ENCODE measurements around the gene DDX10.

The DDX10 gene

DNA sequence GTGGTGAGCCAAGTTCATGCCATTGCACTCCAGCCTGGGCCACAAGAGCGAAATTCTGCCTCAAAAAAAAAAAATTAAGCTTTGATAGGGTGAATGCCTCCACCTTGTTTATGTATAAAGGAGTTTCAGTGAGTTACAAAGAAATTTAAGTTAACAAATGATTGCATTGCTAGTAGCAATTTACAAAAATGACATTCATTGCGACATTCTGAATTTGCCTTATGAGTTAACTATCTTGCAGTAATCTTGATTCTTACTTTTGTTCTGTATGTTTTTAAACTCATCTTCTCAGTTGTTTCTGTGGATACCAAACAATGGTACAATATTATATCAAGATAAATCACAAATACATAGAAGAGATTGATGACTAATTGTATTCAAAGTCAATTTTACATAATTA lies 207.0 kb downstream of the DDX10 start:
- H2BK120ac ChIP-seq (ENCODE audit: insufficient read depth, low read length, poor library complexity) = no peak overlapping the region
- H4K8ac ChIP-seq (ENCODE audit: low read depth, low read length) = no peak overlapping the region
- no peak overlapping the region for H3K14ac ChIP-seq (ENCODE audit: low read length)
- no peak overlapping the region for H3K4me2 ChIP-seq (ENCODE audit: low read length)
- H3K4ac ChIP-seq (ENCODE audit: low read depth, low read length) = no peak overlapping the region
- H2AK5ac ChIP-seq (ENCODE audit: low read length) = no peak overlapping the region
- H3K23ac ChIP-seq (ENCODE audit: low read length) = no peak overlapping the region
- no peak overlapping the region for H3K9ac ChIP-seq (ENCODE audit: low read length)
- no peaks in the 10 kb centered on the region for H3K9me3 ChIP-seq (ENCODE audit: insufficient read depth, low read depth, low read length)
- H2BK12ac ChIP-seq (ENCODE audit: low read length) = no peak overlapping the region
- no peaks in the 10 kb centered on the region for H3K27me3 ChIP-seq (ENCODE audit: insufficient read depth, low read length)
- H3K79me2 ChIP-seq (ENCODE audit: control insufficient read depth, insufficient read depth, low read length, poor library complexity) = no peaks in the 10 kb centered on the region
- no peak overlapping the region for H3K18ac ChIP-seq (ENCODE audit: low read length)
- no peak for DNase-seq
- no peak overlapping the region for H2BK5ac ChIP-seq (ENCODE audit: low read depth, low read length, poor library complexity)
- no peak overlapping the region for H4K12ac ChIP-seq (ENCODE audit: low read depth, low read length)
- no CpG with 5 or more reads among the region's 2 CpGs for WGBS (ENCODE audit: extremely low coverage, insufficient coverage, insufficient read length)
- H3K36me3 ChIP-seq (ENCODE audit: control insufficient read depth in 1 of 2, insufficient read depth in 2 of 2, low read length in 2 of 2) = no peaks in the 10 kb centered on the region
- H3K27ac ChIP-seq (ENCODE audit: low read depth, low read length) = no peak overlapping the region
- H3K4me3 ChIP-seq (ENCODE audit: low read depth, low read length) = no peak overlapping the region
- no peaks in the 10 kb centered on the region for H3K79me1 ChIP-seq (ENCODE audit: low read length)
- H2AFZ ChIP-seq (ENCODE audit: insufficient read depth, low read length, poor library complexity) = no peak overlapping the region
- H3K4me1 ChIP-seq (ENCODE audit: control insufficient read depth in 1 of 2, insufficient read depth in 2 of 2, low read length in 2 of 2) = no peaks in the 10 kb centered on the region
- no peak overlapping the region for H4K91ac ChIP-seq (ENCODE audit: low read depth, low read length)

DNA sequence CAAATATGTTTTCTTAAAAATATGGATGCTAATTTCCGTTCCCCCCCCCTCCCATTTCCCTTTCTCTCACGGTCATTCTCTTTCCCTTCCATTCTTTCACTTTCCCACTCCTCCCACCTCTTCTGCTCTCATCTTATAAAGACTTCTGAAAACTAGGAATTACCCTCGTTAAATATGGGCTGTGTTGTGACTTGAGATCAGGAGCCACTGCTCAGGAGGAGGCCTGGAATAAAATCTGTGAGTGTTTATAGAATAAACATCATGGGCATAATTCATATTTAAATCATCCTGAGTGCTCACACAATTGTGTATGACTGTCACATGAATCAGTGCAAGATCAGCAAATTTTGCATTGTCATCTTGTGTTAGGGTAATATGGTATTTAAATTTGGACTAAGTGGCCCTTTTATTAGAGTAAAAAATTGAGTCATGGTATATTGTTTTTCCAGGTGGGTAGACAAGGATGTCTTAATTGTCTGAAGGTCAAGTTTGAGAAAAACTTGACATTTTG lies 208.0 kb downstream of the DDX10 start:
- H3K36me3 ChIP-seq (ENCODE audit: control insufficient read depth in 1 of 2, insufficient read depth in 2 of 2, low read length in 2 of 2) = no peaks in the 10 kb centered on the region
- DNase-seq = no peak
- no peak overlapping the region for H3K18ac ChIP-seq (ENCODE audit: low read length)
- H4K12ac ChIP-seq (ENCODE audit: low read depth, low read length) = no peak overlapping the region
- no peaks in the 10 kb centered on the region for H3K79me1 ChIP-seq (ENCODE audit: low read length)
- H3K4me1 ChIP-seq (ENCODE audit: control insufficient read depth in 1 of 2, insufficient read depth in 2 of 2, low read length in 2 of 2) = no peaks in the 10 kb centered on the region
- no peak overlapping the region for H3K9ac ChIP-seq (ENCODE audit: low read length)
- H3K79me2 ChIP-seq (ENCODE audit: control insufficient read depth, insufficient read depth, low read length, poor library complexity) = no peaks in the 10 kb centered on the region
- H3K4me3 ChIP-seq (ENCODE audit: low read depth, low read length) = no peak overlapping the region
- 100% methylated on average over 1 of the region's 3 CpGs for WGBS (ENCODE audit: extremely low coverage, insufficient coverage, insufficient read length)
- H2AFZ ChIP-seq (ENCODE audit: insufficient read depth, low read length, poor library complexity) = no peak overlapping the region
- no peaks in the 10 kb centered on the region for H3K9me3 ChIP-seq (ENCODE audit: insufficient read depth, low read depth, low read length)
- H3K4ac ChIP-seq (ENCODE audit: low read depth, low read length) = no peak overlapping the region
- H4K8ac ChIP-seq (ENCODE audit: low read depth, low read length) = no peak overlapping the region
- H3K14ac ChIP-seq (ENCODE audit: low read length) = no peak overlapping the region
- H3K27me3 ChIP-seq (ENCODE audit: insufficient read depth, low read length) = no peaks in the 10 kb centered on the region
- H2BK120ac ChIP-seq (ENCODE audit: insufficient read depth, low read length, poor library complexity) = no peak overlapping the region
- no peak overlapping the region for H3K27ac ChIP-seq (ENCODE audit: low read depth, low read length)
- no peak overlapping the region for H2AK5ac ChIP-seq (ENCODE audit: low read length)
- H3K23ac ChIP-seq (ENCODE audit: low read length) = no peak overlapping the region
- no peak overlapping the region for H2BK5ac ChIP-seq (ENCODE audit: low read depth, low read length, poor library complexity)
- no peak overlapping the region for H3K4me2 ChIP-seq (ENCODE audit: low read length)
- no peak overlapping the region for H2BK12ac ChIP-seq (ENCODE audit: low read length)
- H4K91ac ChIP-seq (ENCODE audit: low read depth, low read length) = no peak overlapping the region

DNA sequence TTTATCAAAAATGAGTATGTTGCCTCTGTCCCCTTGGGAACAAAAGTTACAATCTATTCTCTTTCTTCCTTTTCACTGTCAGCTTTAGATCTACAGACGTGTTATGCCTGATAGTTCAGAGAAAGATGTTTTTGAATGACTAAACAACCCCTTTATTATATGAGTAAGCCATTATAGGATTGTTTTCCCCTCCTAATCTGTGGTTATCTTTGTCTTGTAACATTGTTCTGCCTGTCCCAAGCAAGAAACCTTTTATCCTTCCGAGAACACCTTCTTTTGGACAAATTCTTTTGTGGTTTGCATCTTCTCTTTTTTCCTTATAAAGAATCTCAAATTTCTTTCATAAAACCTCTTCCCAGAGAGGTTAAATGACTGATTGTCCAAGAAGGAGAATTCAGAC lies 208.4 kb downstream of the DDX10 start:
- H3K14ac ChIP-seq (ENCODE audit: low read length) = no peak overlapping the region
- no peaks in the 10 kb centered on the region for H3K9me3 ChIP-seq (ENCODE audit: insufficient read depth, low read depth, low read length)
- H3K4ac ChIP-seq (ENCODE audit: low read depth, low read length) = no peak overlapping the region
- H2BK12ac ChIP-seq (ENCODE audit: low read length) = no peak overlapping the region
- H3K4me1 ChIP-seq (ENCODE audit: control insufficient read depth in 1 of 2, insufficient read depth in 2 of 2, low read length in 2 of 2) = no peaks in the 10 kb centered on the region
- H3K4me2 ChIP-seq (ENCODE audit: low read length) = no peak overlapping the region
- H3K27ac ChIP-seq (ENCODE audit: low read depth, low read length) = no peak overlapping the region
- H3K9ac ChIP-seq (ENCODE audit: low read length) = no peak overlapping the region
- no peaks in the 10 kb centered on the region for H3K27me3 ChIP-seq (ENCODE audit: insufficient read depth, low read length)
- H2BK120ac ChIP-seq (ENCODE audit: insufficient read depth, low read length, poor library complexity) = no peak overlapping the region
- H3K79me1 ChIP-seq (ENCODE audit: low read length) = no peaks in the 10 kb centered on the region
- no peak overlapping the region for H3K23ac ChIP-seq (ENCODE audit: low read length)
- H3K36me3 ChIP-seq (ENCODE audit: control insufficient read depth in 1 of 2, insufficient read depth in 2 of 2, low read length in 2 of 2) = no peaks in the 10 kb centered on the region
- DNase-seq = no peak
- no peak overlapping the region for H4K8ac ChIP-seq (ENCODE audit: low read depth, low read length)
- no peak overlapping the region for H2BK5ac ChIP-seq (ENCODE audit: low read depth, low read length, poor library complexity)
- H2AFZ ChIP-seq (ENCODE audit: insufficient read depth, low read length, poor library complexity) = no peak overlapping the region
- no peaks in the 10 kb centered on the region for H3K79me2 ChIP-seq (ENCODE audit: control insufficient read depth, insufficient read depth, low read length, poor library complexity)
- H4K91ac ChIP-seq (ENCODE audit: low read depth, low read length) = no peak overlapping the region
- H3K18ac ChIP-seq (ENCODE audit: low read length) = no peak overlapping the region
- WGBS (ENCODE audit: extremely low coverage, insufficient coverage, insufficient read length) = no CpG with 5 or more reads among the region's 2 CpGs
- no peak overlapping the region for H2AK5ac ChIP-seq (ENCODE audit: low read length)
- no peak overlapping the region for H4K12ac ChIP-seq (ENCODE audit: low read depth, low read length)
- H3K4me3 ChIP-seq (ENCODE audit: low read depth, low read length) = no peak overlapping the region

DNA sequence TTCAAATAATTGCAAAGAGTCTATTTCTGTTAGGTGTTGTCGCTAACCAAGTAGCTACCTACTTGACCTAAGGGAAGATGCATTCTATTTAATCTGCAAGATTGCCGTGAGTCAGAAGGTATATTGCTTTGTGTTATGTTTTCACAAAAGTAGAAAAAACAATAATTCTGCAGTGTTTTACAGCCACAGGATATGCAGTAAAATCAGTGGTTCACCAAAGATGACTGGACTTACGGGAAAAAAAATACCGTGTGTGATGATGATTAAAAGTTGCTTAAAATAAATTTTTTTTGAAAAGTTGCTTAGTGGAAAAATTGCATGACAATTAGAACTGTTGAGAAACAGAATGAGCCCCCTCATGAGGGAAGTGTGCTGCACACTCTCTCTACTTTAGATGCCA lies 209.1 kb downstream of the DDX10 start:
- Histone ChIP-seq H3K9ac (ENCODE audit: low read length) (no peak overlapping the region), H2BK5ac (ENCODE audit: low read depth, low read length, poor library complexity) (no peak overlapping the region), H3K18ac (ENCODE audit: low read length) (no peak overlapping the region), H3K23ac (ENCODE audit: low read length) (no peak overlapping the region), H3K4me2 (ENCODE audit: low read length) (no peak overlapping the region), H2AFZ (ENCODE audit: insufficient read depth, low read length, poor library complexity) (no peak overlapping the region), H4K91ac (ENCODE audit: low read depth, low read length) (no peak overlapping the region), H3K79me1 (ENCODE audit: low read length) (no peaks in the 10 kb centered on the region), H2BK12ac (ENCODE audit: low read length) (no peak overlapping the region), H3K4ac (ENCODE audit: low read depth, low read length) (no peak overlapping the region), H3K14ac (ENCODE audit: low read length) (no peak overlapping the region), H3K4me1 (ENCODE audit: control insufficient read depth in 1 of 2, insufficient read depth in 2 of 2, low read length in 2 of 2) (no peaks in the 10 kb centered on the region), H2AK5ac (ENCODE audit: low read length) (no peak overlapping the region), H3K4me3 (ENCODE audit: low read depth, low read length) (no peak overlapping the region), H3K36me3 (ENCODE audit: control insufficient read depth in 1 of 2, insufficient read depth in 2 of 2, low read length in 2 of 2) (no peaks in the 10 kb centered on the region), H4K8ac (ENCODE audit: low read depth, low read length) (no peak overlapping the region), H3K27me3 (ENCODE audit: insufficient read depth, low read length) (no peaks in the 10 kb centered on the region), H3K9me3 (ENCODE audit: insufficient read depth, low read depth, low read length) (no peaks in the 10 kb centered on the region), H4K12ac (ENCODE audit: low read depth, low read length) (no peak overlapping the region), H2BK120ac (ENCODE audit: insufficient read depth, low read length, poor library complexity) (no peak overlapping the region), H3K79me2 (ENCODE audit: control insufficient read depth, insufficient read depth, low read length, poor library complexity) (no peaks in the 10 kb centered on the region), H3K27ac (ENCODE audit: low read depth, low read length) (no peak overlapping the region)
- WGBS (ENCODE audit: extremely low coverage, insufficient coverage, insufficient read length) = 100% methylated on average over 1 of the region's 4 CpGs
- no peak for DNase-seq

Measured in trophoblast cell (in vitro differentiated cells and primary cell).